ENCODE measurements around the gene KLHL25. TPM values are rescaled to one million over a fixed set of nuclear protein-coding genes. Genes with fewer than 3 reads are reported as not detected.

KLHL25 gene
- total and polyA plus RNA-seq, 2 of the 8 experiments (the other 6 are each of a cell fraction or from before 2014, with no cell fraction given): 16.5 to 22.0 TPM

DNA sequence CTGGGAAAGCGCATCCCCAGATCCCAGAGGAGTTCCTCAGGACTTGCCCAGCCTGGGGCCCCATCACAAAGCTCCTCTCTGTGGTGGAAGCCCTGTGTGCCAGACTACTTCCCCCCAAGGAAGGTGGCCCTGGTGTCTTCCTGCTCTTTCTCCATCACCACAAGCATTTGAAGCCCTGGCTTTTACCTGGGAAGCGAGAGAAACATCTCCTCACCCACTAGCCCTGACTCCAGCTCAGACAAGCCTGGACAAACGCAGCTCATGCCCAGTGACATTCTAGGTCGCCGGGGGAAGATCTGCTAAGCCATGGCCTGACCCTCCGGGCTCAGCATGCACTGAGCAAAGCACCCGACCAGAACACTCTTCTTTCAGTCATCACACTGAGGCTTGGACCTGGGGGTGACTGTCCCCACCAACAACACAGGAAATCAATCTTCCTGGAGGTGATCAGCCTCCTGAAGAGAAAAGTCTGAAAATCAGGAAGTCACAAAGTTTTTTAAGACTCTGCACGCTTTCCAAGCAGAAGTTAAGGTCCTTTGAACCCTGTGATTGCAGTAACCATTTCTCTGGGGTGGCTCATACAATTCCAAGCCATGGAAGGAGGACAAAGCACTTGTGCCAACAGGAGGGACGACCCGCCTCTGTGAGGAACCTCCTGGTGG lies 40.8 kb downstream of the KLHL25 start:
- DNase-seq (ENCODE audit: low read depth in 1 of 2, low spot score in 2 of 2): no peak
- no peak for FAIRE-seq
- no peak overlapping the region for H3K9ac ChIP-seq (replicated peaks in 1 of 4; ENCODE audit: extremely low read depth in 1 of 4, low read depth in 3 of 4, low read length in 3 of 4)
- H3K79me1 ChIP-seq (ENCODE audit: low read depth, low read length): peaks cover 5% of the 10 kb centered on the region
- H3K23me2 ChIP-seq (ENCODE audit: low read depth, low read length): peaks cover 2% of the 10 kb centered on the region; the same call in 1 of the 2 replicates
- H3K18ac ChIP-seq (ENCODE audit: extremely low read depth, low read length): no peak overlapping the region
- H3K56ac ChIP-seq (replicated peaks; ENCODE audit: insufficient read length, low read depth, low read length): no peak overlapping the region
- no peaks in the 10 kb centered on the region for H3K9me3 ChIP-seq (ENCODE audit: insufficient read depth in 2 of 2, low read depth in 1 of 2, low read length in 1 of 2)
- H2AFZ ChIP-seq (ENCODE audit: low read length): no peak overlapping the region
- H4K8ac ChIP-seq (ENCODE audit: extremely low read depth, insufficient read depth, low read length): no peak overlapping the region
- no peak overlapping the region for H2AK5ac ChIP-seq (ENCODE audit: low read depth, low read length)
- no peak overlapping the region for H2BK120ac ChIP-seq (replicated peaks; ENCODE audit: low read depth, low read length)
- H2BK12ac ChIP-seq (ENCODE audit: low read depth, low read length): no peak overlapping the region
- H3K27me3 ChIP-seq (replicated peaks in 1 of 4; ENCODE audit: control insufficient read depth in 3 of 4, extremely low read depth in 1 of 4, insufficient read depth in 3 of 4, low read length in 3 of 4): no peaks in the 10 kb centered on the region
- H3K79me2 ChIP-seq (ENCODE audit: control insufficient read depth in 1 of 2, insufficient read depth in 2 of 2, low read length in 2 of 2): no peaks in the 10 kb centered on the region
- peaks cover 0 to 7% (median 1%) of the 10 kb centered on the region in 4 experiments; a peak in 3 of 8 replicates for H3K36me3 ChIP-seq (ENCODE audit: control insufficient read depth in 2 of 4, insufficient read depth in 4 of 4, low read length in 3 of 4)
- no peak overlapping the region for H3K27ac ChIP-seq (ENCODE audit: low read depth, low read length)
- no peak overlapping the region for H4K5ac ChIP-seq (ENCODE audit: insufficient read length, low read depth, low read length)
- no peak overlapping the region for H3K4me2 ChIP-seq (ENCODE audit: insufficient read depth in 1 of 2, low read depth in 2 of 2, low read length in 2 of 2)
- no peak overlapping the region for H3K23ac ChIP-seq (ENCODE audit: insufficient read length)
- H2BK5ac ChIP-seq (ENCODE audit: low read depth, low read length): peak overlapping the region; percentile 71; the same call in 1 of the 2 replicates
- peaks cover 6 to 36% (median 27%) of the 10 kb centered on the region in 4 experiments for H3K4me1 ChIP-seq (replicated peaks in 1 of 4; ENCODE audit: control insufficient read depth in 3 of 4, insufficient read depth in 4 of 4, low read length in 3 of 4)
- POLR2A ChIA-PET (ENCODE audit: partially characterized antibody): no interaction called here
- H4K20me1 ChIP-seq (replicated peaks in 1 of 2; ENCODE audit: control insufficient read depth in 1 of 2, insufficient read depth in 2 of 2, low read length in 2 of 2): peaks cover 0 to 7% of the 10 kb centered on the region in 2 experiments
- WGBS, 2 experiments (ENCODE audit: extremely low coverage in 1 of 2, insufficient coverage in 1 of 2, insufficient read length in 1 of 2, insufficient replicate concordance in 2 of 2, low coverage in 1 of 2, low lambda C conversion rate in 2 of 2, missing lambda C conversion rate in 1 of 2): 96% methylated on average over 9 of the region's 10 CpGs; no CpG with 5 or more reads in 1 of the 2 experiments
- CTCF ChIA-PET (ENCODE audit: partially characterized antibody): interaction anchor here (0.6 to 1.7 kb wide), 4 partner anchors 44 to 86 kb away, joined by 3 to 5 read pairs (median 4); no protein-coding TSS in a partner anchor
- TF ChIP-seq SRF (IDR thresholded peaks at IDR 0.05; ENCODE audit: low read depth, low read length) (no peak), SIRT6 (IDR thresholded peaks at IDR 0.05; ENCODE audit: low read length) (no peak), POLR2A (IDR thresholded peaks at IDR 0.05; ENCODE audit: control extremely low read depth in 1 of 2, low read depth in 2 of 2, low read length in 2 of 2) (no peak), SIN3A (conservative IDR thresholded peaks at IDR 0.05 in 1 of 2, IDR thresholded peaks at IDR 0.05 in 1 of 2; ENCODE audit: low read depth in 1 of 2, low read length in 2 of 2) (no peak), TCF12 (IDR thresholded peaks at IDR 0.05; ENCODE audit: low read depth, low read length) (no peak), BACH1 (IDR thresholded peaks at IDR 0.05; ENCODE audit: low read length) (no peak), RBBP5 (IDR thresholded peaks at IDR 0.05; ENCODE audit: borderline replicate concordance, low read depth, low read length) (no peak), HDAC6 (IDR thresholded peaks at IDR 0.05; ENCODE audit: low read depth, low read length) (no peak), RXRA (IDR thresholded peaks at IDR 0.05; ENCODE audit: insufficient read depth, low read depth, low read length) (no peak), SP2 (IDR thresholded peaks at IDR 0.05; ENCODE audit: low read length) (no peak), KDM4A (IDR thresholded peaks at IDR 0.05; ENCODE audit: low read depth, low read length, severe bottlenecking) (no peak), JUN (IDR thresholded peaks at IDR 0.05; ENCODE audit: low read depth, low read length) (no peak), POU5F1 (IDR thresholded peaks at IDR 0.05; ENCODE audit: low read depth, low read length) (no peak)
- H2BK20ac ChIP-seq (ENCODE audit: low read length): no peak overlapping the region
- H3K14ac ChIP-seq (ENCODE audit: insufficient read length): no peak overlapping the region
- no peak overlapping the region for H4K91ac ChIP-seq (replicated peaks; ENCODE audit: insufficient read length, low read length)
- no peak overlapping the region for H3K4me3 ChIP-seq (ENCODE audit: extremely low read depth in 1 of 4, insufficient read depth in 2 of 4, low read depth in 3 of 4, low read length in 4 of 4)
- no peak overlapping the region for H3K4ac ChIP-seq (replicated peaks; ENCODE audit: insufficient read length, low read depth, low read length)
- no peak overlapping the region for H2BK15ac ChIP-seq (ENCODE audit: low read length)
